ENCODE data around the gene ELK4.

The ELK4 gene

GRCh38 chr1:205587581-205587980 lies 44.2 kb downstream of the ELK4 start:
- TF ChIP-seq CTCF (IDR thresholded peaks at IDR 0.05; ENCODE audit: low read depth, low read length, missing control alignments), result no peak
- in situ Hi-C loops (cut with HindIII; ENCODE audit: low sequenced_read_pairs), result loop anchor here (5.0 kb wide), 2 partner anchors 65 to 125 kb away; no protein-coding TSS in a partner anchor
- no peak for DNase-seq (ENCODE audit: low read depth)
- H3K4me3 ChIP-seq (ENCODE audit: low read depth, low read length), result no peak overlapping the region

GRCh38 chr1:205585835-205586785 lies 45.7 kb downstream of the ELK4 start:
- H3K4me3 ChIP-seq (ENCODE audit: low read depth, low read length), result no peak overlapping the region
- no peak for DNase-seq (ENCODE audit: low read depth)
- in situ Hi-C loops (cut with HindIII; ENCODE audit: low sequenced_read_pairs), result loop anchor here (5.0 kb wide), 2 partner anchors 66 to 126 kb away; no protein-coding TSS in a partner anchor
- no peak for TF ChIP-seq CTCF (IDR thresholded peaks at IDR 0.05; ENCODE audit: low read depth, low read length, missing control alignments)

GRCh38 chr1:205585169-205585834 lies 46.5 kb downstream of the ELK4 start:
- TF ChIP-seq CTCF (IDR thresholded peaks at IDR 0.05; ENCODE audit: low read depth, low read length, missing control alignments), result no peak
- DNase-seq (ENCODE audit: low read depth), result no peak
- in situ Hi-C loops (cut with HindIII; ENCODE audit: low sequenced_read_pairs), result loop anchor here (5.0 kb wide), 2 partner anchors 67 to 127 kb away; no protein-coding TSS in a partner anchor
- H3K4me3 ChIP-seq (ENCODE audit: low read depth, low read length), result no peak overlapping the region

- in situ Hi-C loops (cut with HindIII; ENCODE audit: low sequenced_read_pairs), result loop anchor here (5.0 kb wide), 2 partner anchors 68 to 128 kb away; no protein-coding TSS in a partner anchor
- TF ChIP-seq CTCF (IDR thresholded peaks at IDR 0.05; ENCODE audit: low read depth, low read length, missing control alignments), result peak; percentile 39
- no peak for DNase-seq (ENCODE audit: low read depth)
- H3K4me3 ChIP-seq (ENCODE audit: low read depth, low read length), result no peak overlapping the region
These were observed 47.1 kb downstream of the ELK4 start for GRCh38 chr1:205584732-205585131.

GRCh38 chr1:205583461-205584130 lies 48.2 kb downstream of the ELK4 start:
- in situ Hi-C loops (cut with HindIII; ENCODE audit: low sequenced_read_pairs), result no loop called here
- H3K4me3 ChIP-seq (ENCODE audit: low read depth, low read length), result no peak overlapping the region
- DNase-seq (ENCODE audit: low read depth), result no peak
- TF ChIP-seq CTCF (IDR thresholded peaks at IDR 0.05; ENCODE audit: low read depth, low read length, missing control alignments), result no peak
